SK-N-SH treated with all-trans-retinoic acid at 6 μM for 48 hours (cell line): ENCODE measurements around the gene SEZ6L2.

ENCODE experiments used
- BACH2 ChIP-seq: fragments of 250-450 bp; sonication (Bioruptor Pico); IDR thresholded peaks from 2 replicates; pipeline ENCODE4 v1.9.0; 2021; ENCODE audit warnings: mild to moderate bottlenecking, borderline replicate concordance
- CREB5 ChIP-seq: fragments of 250-450 bp; sonication (Bioruptor Pico); IDR thresholded peaks from 2 replicates; pipeline ENCODE4 v1.5.1; 2020; ENCODE audit warnings: low read depth, mild to moderate bottlenecking, moderate library complexity
- CSDC2 ChIP-seq: fragments of 250-450 bp; sonication (Bioruptor Pico); IDR thresholded peaks from 2 replicates; pipeline ENCODE4 v1.5.0; 2020; ENCODE audit warnings: mild to moderate bottlenecking, moderate library complexity
- CSRNP3 ChIP-seq: fragments of 250-450 bp; sonication (Bioruptor Pico); IDR thresholded peaks from 2 replicates; pipeline ENCODE4 v1.5.1; 2021; ENCODE audit warnings: mild to moderate bottlenecking, moderate library complexity
- PATZ1 ChIP-seq: fragments of 250-450 bp; sonication (Bioruptor Pico); IDR thresholded peaks from 2 replicates; pipeline ENCODE4 v1.8.0; 2020; ENCODE audit warnings: mild to moderate bottlenecking, moderate library complexity, borderline replicate concordance
- POU6F1 ChIP-seq: fragments of 250-450 bp; sonication (Bioruptor Pico); IDR thresholded peaks from 2 replicates; pipeline ENCODE4 v1.8.0; 2021; ENCODE audit warnings: low read depth, mild to moderate bottlenecking, moderate library complexity, borderline replicate concordance
- RARB ChIP-seq: fragments of 250-450 bp; sonication (Bioruptor Pico); IDR thresholded peaks from 2 replicates; pipeline ENCODE4 v1.8.0; 2021; ENCODE audit warnings: mild to moderate bottlenecking, moderate library complexity
- ZNF565 ChIP-seq: fragments of 450-650 bp; formaldehyde crosslinking; conservative IDR thresholded peaks from 2 replicates; pipeline ENCODE4 v1.5.0; 2020; ENCODE audit warnings: low read depth, mild to moderate bottlenecking, moderate library complexity

- TF ChIP-seq CREB5 (CRISPR knock-in tag) (no peak), RARB (CRISPR knock-in tag) (no peak), PATZ1 (no peak), POU6F1 (CRISPR knock-in tag) (no peak), BACH2 (CRISPR knock-in tag) (no peak), CSRNP3 (CRISPR knock-in tag) (no peak), ZNF565 (CRISPR knock-in tag) (no peak), CSDC2 (CRISPR knock-in tag) (no peak)
Measured at GRCh38 chr16:29841631-29842030, 57.7 kb downstream of the SEZ6L2 start.
